Measurements from ENCODE around the gene GPRC5C.

DNA sequence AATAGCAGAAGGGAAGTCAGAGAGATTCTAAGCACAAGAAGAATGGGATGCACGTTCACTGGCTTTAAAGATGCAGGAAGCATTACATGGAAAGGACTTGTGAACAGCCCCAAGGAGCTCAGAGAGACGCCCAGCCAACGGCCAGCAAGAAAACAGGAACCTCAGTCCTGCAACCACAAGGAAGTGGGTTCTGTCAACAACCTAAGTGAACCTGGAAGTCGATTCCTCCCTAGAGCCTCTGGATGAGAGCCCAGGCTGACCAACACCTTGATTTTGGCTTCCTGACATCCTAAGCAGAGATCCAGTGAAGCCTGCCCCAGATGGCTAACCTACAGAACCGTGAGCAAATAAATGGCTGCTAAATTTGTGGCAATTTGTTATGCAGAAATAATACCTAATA is 40.1 kb upstream of the GPRC5C start:
- TF ChIP-seq, protein P1, sequence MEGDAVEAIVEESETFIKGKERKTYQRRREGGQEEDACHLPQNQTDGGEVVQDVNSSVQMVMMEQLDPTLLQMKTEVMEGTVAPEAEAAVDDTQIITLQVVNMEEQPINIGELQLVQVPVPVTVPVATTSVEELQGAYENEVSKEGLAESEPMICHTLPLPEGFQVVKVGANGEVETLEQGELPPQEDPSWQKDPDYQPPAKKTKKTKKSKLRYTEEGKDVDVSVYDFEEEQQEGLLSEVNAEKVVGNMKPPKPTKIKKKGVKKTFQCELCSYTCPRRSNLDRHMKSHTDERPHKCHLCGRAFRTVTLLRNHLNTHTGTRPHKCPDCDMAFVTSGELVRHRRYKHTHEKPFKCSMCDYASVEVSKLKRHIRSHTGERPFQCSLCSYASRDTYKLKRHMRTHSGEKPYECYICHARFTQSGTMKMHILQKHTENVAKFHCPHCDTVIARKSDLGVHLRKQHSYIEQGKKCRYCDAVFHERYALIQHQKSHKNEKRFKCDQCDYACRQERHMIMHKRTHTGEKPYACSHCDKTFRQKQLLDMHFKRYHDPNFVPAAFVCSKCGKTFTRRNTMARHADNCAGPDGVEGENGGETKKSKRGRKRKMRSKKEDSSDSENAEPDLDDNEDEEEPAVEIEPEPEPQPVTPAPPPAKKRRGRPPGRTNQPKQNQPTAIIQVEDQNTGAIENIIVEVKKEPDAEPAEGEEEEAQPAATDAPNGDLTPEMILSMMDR (IDR thresholded peaks at IDR 0.05; ENCODE audit: borderline replicate concordance, extremely low read depth, low read length, poor library complexity, severe bottlenecking): no peak
- TF ChIP-seq EZH2 (IDR thresholded peaks at IDR 0.05; ENCODE audit: borderline replicate concordance, low read depth, low read length, severe bottlenecking): no peak

Measured in DND-41 (cell line).